IMR-90 (cell line): Measurements from ENCODE around the gene ACSS1. TPM values are rescaled to one million over a fixed set of nuclear protein-coding genes. Genes with fewer than 3 reads are reported as not detected.

ENCODE experiments used
- ATAC-seq: fragments of 200-7000 bp; cut with Tn5 transposase; 2 replicates; pipeline ENCODE4 v1.9.1; 2020; ENCODE audit warnings: low read depth, mild to moderate bottlenecking, moderate library complexity
- BruUV-seq: library from RNA; stranded (reverse); fragments of 400-500 nt; replicated peaks from 2 replicates; lab custom pipeline; 2021; lab: Mats Ljungman, UMichigan
- CTCF ChIA-PET: fragments of 300-600 bp; formaldehyde crosslinking; extraction: SDS; loops from one replicate; lab custom pipeline; 2021; ENCODE audit warnings: antibody characterized with exemption; lab: Yijun Ruan, JAX
- POLR2A ChIA-PET: fragments of 300-600 bp; sonication (Branson Sonifier 250); formaldehyde crosslinking; loops from one replicate; lab custom pipeline; 2022; ENCODE audit warnings: antibody characterized with exemption; ENCODE audit not compliant: unreplicated experiment; lab: Charles Lee
- DNase-seq: peaks from one replicate; pipeline ENCODE4 v3.0.0; 2013
- H2AFZ ChIP-seq: replicated peaks from 2 replicates; pipeline ENCODE3; 2013; ENCODE audit warnings: low read length, mild to moderate bottlenecking; ENCODE audit not compliant: poor library complexity
- H2AK5ac ChIP-seq: 2 replicates; pipeline ENCODE4 v1.6.1; 2013; ENCODE audit warnings: low read depth, low read length, inconsistent platforms
- H2AK9ac ChIP-seq: replicated peaks from 2 replicates; pipeline ENCODE3; 2013; ENCODE audit warnings: mild to moderate bottlenecking, low read depth, low read length, moderate library complexity; ENCODE audit not compliant: poor library complexity
- H2BK120ac ChIP-seq: 2 replicates; pipeline ENCODE4 v1.6.1; 2013; ENCODE audit warnings: low read depth, low read length, inconsistent platforms
- H2BK15ac ChIP-seq: 3 replicates; pipeline ENCODE4 v1.6.1; 2013; ENCODE audit warnings: low read depth, low read length, inconsistent platforms
- H2BK20ac ChIP-seq: 2 replicates; pipeline ENCODE4 v1.6.1; 2013; ENCODE audit warnings: low read depth, mild to moderate bottlenecking, inconsistent platforms, low read length, moderate library complexity
- H2BK5ac ChIP-seq: 2 replicates; pipeline ENCODE4 v1.6.1; 2013; ENCODE audit warnings: mild to moderate bottlenecking, low read depth, low read length, inconsistent platforms; ENCODE audit not compliant: poor library complexity, severe bottlenecking
- H3K14ac ChIP-seq: replicated peaks from 2 replicates; pipeline ENCODE4 v1.6.1; 2013; ENCODE audit warnings: low read depth, low read length, inconsistent platforms
- H3K18ac ChIP-seq: 2 replicates; pipeline ENCODE4 v1.6.1; 2013; ENCODE audit warnings: low read depth, low read length, control low read depth
- H3K23ac ChIP-seq: 2 replicates; pipeline ENCODE4 v1.6.1; 2013; ENCODE audit warnings: low read depth, low read length, inconsistent platforms
- H3K27ac ChIP-seq: 2 replicates; pipeline ENCODE4 v1.5.1; 2013; ENCODE audit warnings: mild to moderate bottlenecking, control low read depth, low read length; ENCODE audit not compliant: insufficient read depth
- H3K27me3 ChIP-seq: 2 replicates; pipeline ENCODE4 v1.6.1; 2013; ENCODE audit warnings: low read length; ENCODE audit not compliant: control insufficient read depth, insufficient read depth
- H3K36me3 ChIP-seq: 2 replicates; pipeline ENCODE4 v1.6.1; 2013; ENCODE audit warnings: low read length, mixed read lengths; ENCODE audit not compliant: control insufficient read depth, insufficient read depth
- H3K4ac ChIP-seq: 2 replicates; pipeline ENCODE4 v1.6.1; 2013; ENCODE audit warnings: low read depth, low read length, inconsistent platforms
- H3K4me1 ChIP-seq: 2 replicates; pipeline ENCODE4 v1.6.1; 2013; ENCODE audit warnings: low read length, mixed read lengths; ENCODE audit not compliant: control insufficient read depth, insufficient read depth
- H3K4me2 ChIP-seq: 2 replicates; pipeline ENCODE4 v1.6.1; 2013; ENCODE audit warnings: low read depth, mild to moderate bottlenecking, control low read depth, low read length, moderate library complexity
- H3K4me3 ChIP-seq: 2 replicates; pipeline ENCODE4 v1.5.1; 2013; ENCODE audit warnings: low read depth, mild to moderate bottlenecking, control low read depth, low read length, moderate library complexity; ENCODE audit not compliant: insufficient read depth
- H3K56ac ChIP-seq: 2 replicates; pipeline ENCODE4 v1.6.1; 2013; ENCODE audit warnings: low read length, inconsistent platforms; ENCODE audit not compliant: insufficient read depth; ENCODE audit errors: extremely low read depth
- H3K79me1 ChIP-seq, 2 experiments: 2 replicates each; pipeline ENCODE4 v1.6.1; 2013; ENCODE audit warnings: low read length in 2 of 2, inconsistent platforms in 1 of 2, low read depth in 1 of 2
- H3K9ac ChIP-seq: 2 replicates; pipeline ENCODE4 v1.6.1; 2013; ENCODE audit warnings: low read depth, low read length, control low read depth
- H3K9me1 ChIP-seq: 2 replicates; pipeline ENCODE4 v1.6.1; 2013; ENCODE audit warnings: low read length, inconsistent platforms; ENCODE audit not compliant: insufficient read depth
- H3K9me3 ChIP-seq: 2 replicates; pipeline ENCODE4 v1.6.1; 2013; ENCODE audit warnings: low read length; ENCODE audit not compliant: control insufficient read depth, insufficient read depth
- H4K20me1 ChIP-seq: 2 replicates; pipeline ENCODE4 v1.6.1; 2013; ENCODE audit warnings: low read length, inconsistent platforms; ENCODE audit not compliant: insufficient read depth
- H4K5ac ChIP-seq: 2 replicates; pipeline ENCODE4 v1.6.1; 2013; ENCODE audit warnings: mild to moderate bottlenecking, low read depth, low read length, control low read depth
- H4K8ac ChIP-seq, 2 experiments: 2 replicates each; pipeline ENCODE4 v1.6.1; 2013; ENCODE audit warnings: low read depth in 2 of 2, low read length in 2 of 2, control low read depth in 1 of 2, inconsistent platforms in 1 of 2
- H4K91ac ChIP-seq: 2 replicates; pipeline ENCODE4 v1.6.1; 2013; ENCODE audit warnings: low read depth, low read length, inconsistent platforms; ENCODE audit not compliant: insufficient read depth
- BHLHE40 ChIP-seq: fragments of 150-350 bp; IDR thresholded peaks from 2 replicates; pipeline ENCODE4 v1.6.1; 2016; ENCODE audit warnings: mild to moderate bottlenecking, low read depth, low read length
- CEBPB ChIP-seq: IDR thresholded peaks from 2 replicates; pipeline ENCODE4 v1.6.1; 2012; ENCODE audit warnings: low read depth, low read length, improper control_type of control experiment
- CTCF ChIP-seq: conservative IDR thresholded peaks from 2 replicates; pipeline ENCODE4 v1.5.1; 2012; ENCODE audit warnings: mild to moderate bottlenecking, low read depth, low read length, improper control_type of control experiment
- ELK1 ChIP-seq: fragments of 150-350 bp; IDR thresholded peaks from 2 replicates; pipeline ENCODE4 v1.6.1; 2016; ENCODE audit warnings: low read depth, mild to moderate bottlenecking, low read length, moderate library complexity, borderline replicate concordance
- MAFK ChIP-seq: IDR thresholded peaks from 2 replicates; pipeline ENCODE4 v1.6.1; 2012; ENCODE audit warnings: low read depth, low read length, improper control_type of control experiment
- MAZ ChIP-seq: IDR thresholded peaks from 2 replicates; pipeline ENCODE4 v1.6.1; 2012; ENCODE audit warnings: low read depth, mild to moderate bottlenecking, low read length, improper control_type of control experiment, moderate library complexity, borderline replicate concordance
- MXI1 ChIP-seq: IDR thresholded peaks from 2 replicates; pipeline ENCODE4 v1.6.1; 2012; ENCODE audit warnings: low read depth, mild to moderate bottlenecking, low read length, moderate library complexity, borderline replicate concordance
- POLR2A ChIP-seq: IDR thresholded peaks from 2 replicates; pipeline ENCODE4 v1.6.1; 2012; ENCODE audit warnings: mild to moderate bottlenecking, low read depth, low read length
- RAD21 ChIP-seq: IDR thresholded peaks from 2 replicates; pipeline ENCODE4 v1.6.1; 2012; ENCODE audit warnings: low read length, improper control_type of control experiment
- USF2 ChIP-seq: fragments of 150-350 bp; IDR thresholded peaks from 2 replicates; pipeline ENCODE4 v1.6.1; 2017; ENCODE audit warnings: mild to moderate bottlenecking, antibody characterized with exemption, low read length, low read depth
- WGBS, 2 experiments: methylation state at CpG; one replicate each; pipeline versions ENCODE4 v1.1.5 to v1.1.7; 2013; ENCODE audit warnings: missing lambda C conversion rate in 2 of 2; ENCODE audit not compliant: insufficient read length in 1 of 2; ENCODE audit errors: extremely low coverage in 2 of 2; 5-methylcytosine and 5-hydroxymethylcytosine counted together
- dilution Hi-C: fragments of 300-500 bp; cut with HindIII; formaldehyde crosslinking; loops from one replicate; pipeline ENCODE4 v1.14.3; 2018; ENCODE audit warnings: low sequenced_read_pairs; ENCODE audit not compliant: unreplicated experiment
- in situ Hi-C: fragments of 300-500 bp; cut with MboI; formaldehyde crosslinking; loops from 3 replicates; pipeline ENCODE4 v1.14.3; 2019; ENCODE audit warnings: low sequenced_read_pairs, inconsistent platforms, mixed read lengths
- intact Hi-C: fragments of 100-400 bp; cut with micrococcal nuclease; formaldehyde crosslinking; loops from 2 replicates; pipeline ENCODE4 v1.10.0; 2022
- polyA plus RNA-seq, 3 experiments: library from polyadenylated mRNA; depleted of rRNA; stranded (reverse); fragments of >200 nt; gene quantifications; 2 replicates each; pipeline ENCODE4 v1.2.3, GENCODE V29; 2012; ENCODE audit warnings: low replicate concordance in 1 of 3
- total RNA-seq: library from RNA; depleted of rRNA; stranded (reverse); fragments of >200 nt; gene quantifications from 2 replicates; pipeline ENCODE4 v1.2.3, GENCODE V29; 2012

The ACSS1 gene
- total and polyA plus RNA-seq, 2 of the 4 experiments (the other 2 are of a cell fraction) = 0.72 to 1.2 TPM

GRCh38 chr20:25078662-25079061 lies 20.7 kb upstream of the ACSS1 start:
- dilution Hi-C loops (no loop called here), in situ Hi-C loops (loop anchor here (10.0 kb wide), 1 partner anchor 96 kb away; no protein-coding TSS in a partner anchor), intact Hi-C loops (no loop called here)
- WGBS, 2 experiments = no CpG with 5 or more reads among the region's 8 CpGs
- Histone ChIP-seq H3K56ac (no peak overlapping the region), H2BK15ac (no peak overlapping the region), H3K36me3 (no peaks in the 10 kb centered on the region), H3K9me3 (no peaks in the 10 kb centered on the region), H3K18ac (no peak overlapping the region), H3K4me2 (no peak overlapping the region), H2AK9ac (no peak overlapping the region), H3K4ac (no peak overlapping the region), H3K4me3 (no peak overlapping the region), H3K9me1 (no peaks in the 10 kb centered on the region), H3K27ac (no peak overlapping the region), H3K79me1 (no peaks in the 10 kb centered on the region), H4K8ac (no peak overlapping the region), H2BK120ac (no peak overlapping the region), H3K4me1 (no peaks in the 10 kb centered on the region), H4K20me1 (no peaks in the 10 kb centered on the region), H3K9ac (no peak overlapping the region), H2AK5ac (no peak overlapping the region), H2BK20ac (no peak overlapping the region), H2BK5ac (no peak overlapping the region), H3K27me3 (peaks cover 75% of the 10 kb centered on the region), H2AFZ (no peak overlapping the region), H4K5ac (no peak overlapping the region), H4K91ac (no peak overlapping the region), H3K14ac (no peak overlapping the region), H3K23ac (no peak overlapping the region)
- BruUV-seq = no TSS peak
- ATAC-seq (no peak), DNase-seq (no peak)
- ChIA-PET POLR2A (interaction anchor here (0.7 kb wide), 1 partner anchor 87 kb away, joined by 4 read pairs; no protein-coding TSS in a partner anchor), CTCF (no interaction called here)
- TF ChIP-seq USF2 (no peak), ELK1 (no peak), POLR2A (no peak), MAZ (no peak), CTCF (no peak), MAFK (no peak), CEBPB (no peak), BHLHE40 (no peak), RAD21 (no peak), MXI1 (no peak)
